Body of pancreas (tissue), 4 donors: Measurements from ENCODE around the gene CLK3. TPM values are rescaled to one million over a fixed set of nuclear protein-coding genes. Genes with fewer than 3 reads are reported as not detected.

ENCODE experiments used
- ATAC-seq: fragments of 150-250 bp; one replicate; pipeline ENCODE4 v1.9.1; 2016
- DNase-seq, 4 donors: peaks; one replicate each; pipeline ENCODE4 v3.0.0-alpha.2; 2019
- H3K27ac ChIP-seq, 4 donors: fragments of 200-600 bp; sonication (generic); 1 replicate in 3 of 4; 2 replicates in 1 of 4; pipeline versions ENCODE4 v1.5.1 to v1.6.1; 2016 to 2019; ENCODE audit warnings: mild to moderate bottlenecking in 1 of 4, mixed read lengths in 1 of 4, moderate library complexity in 1 of 4
- H3K27me3 ChIP-seq, 2 donors: fragments of 200-600 bp; sonication (generic); one replicate each; pipeline ENCODE4 v1.6.0; 2016; ENCODE audit warnings: mild to moderate bottlenecking in 1 of 2
- H3K36me3 ChIP-seq, 2 donors: fragments of 200-600 bp; sonication (generic); replicated peaks in 1 of 2; 2 replicates each; pipeline ENCODE4 v1.5.1; 2016; ENCODE audit warnings: low read depth in 2 of 2; ENCODE audit not compliant: insufficient read depth in 1 of 2
- H3K4me1 ChIP-seq: fragments of 200-600 bp; sonication (generic); one replicate; pipeline ENCODE4 v1.6.0; 2016
- H3K4me3 ChIP-seq, 2 donors: fragments of 200-600 bp; sonication (generic); 1 replicate in 1 of 2; 2 replicates in 1 of 2; pipeline ENCODE4 v1.5.1; 2016 to 2019
- H3K9me3 ChIP-seq, 3 donors: fragments of 200-600 bp; sonication (generic); 1 replicate in 2 of 3; 2 replicates in 1 of 3; pipeline ENCODE4 v1.5.1; 2016
- CTCF ChIP-seq, 7 experiments: fragments of 450-650 bp in 4 of 7; fragments of 200-600 bp in 3 of 7; sonication (generic) in 3 of 7; IDR thresholded peaks; one replicate each; pipeline ENCODE4 v1.5.1; 2016 to 2019; ENCODE audit warnings: antibody characterized with exemption in 7 of 7
- POLR2A ChIP-seq, 3 donors: fragments of 450-650 bp; IDR thresholded peaks; one replicate each; pipeline ENCODE4 v1.6.1; 2016; ENCODE audit warnings: antibody characterized with exemption in 3 of 3, mild to moderate bottlenecking in 2 of 3
- WGBS, 2 donors: methylation state at CpG; one replicate each; pipeline ENCODE4 v1.1.5; 2017; 5-methylcytosine and 5-hydroxymethylcytosine counted together
- intact Hi-C: fragments of 100-400 bp; cut with DNase I; formaldehyde crosslinking; loops from one replicate; pipeline ENCODE4 v1.15.1; 2023
- total RNA-seq, 2 donors: library from RNA; depleted of rRNA; stranded (reverse); fragments of >200 nt; gene quantifications; one replicate each; pipeline ENCODE4 v1.1.0, GENCODE V29; 2016

Gene CLK3
- 100 to 1,000 TPM in 1 of 2 donors, 10 to 100 TPM in 1; 48.0 to 126 TPM for total RNA-seq

- Histone ChIP-seq H3K27ac (peak within 1 kb of the TSS; percentile 95 to 98 (median 98)), H3K9me3 (no peaks in the 10 kb centered on the region), H3K4me1 (peaks cover 48% of the 10 kb centered on the region), H3K36me3 (peaks cover 0 to 8% of the 10 kb centered on the region in 2 donors), H3K27me3 (no peaks in the 10 kb centered on the region), H3K4me3 (peak within 1 kb of the TSS; percentile 63 to 95)
- WGBS, 2 donors, result 0% methylated on average over 6 to 63 of the region's 91 CpGs
- DNase-seq (peak; percentile 96 to 97 (median 96)), ATAC-seq (peak; percentile 91)
- TF ChIP-seq POLR2A (IDR thresholded peaks at IDR 0.05) (peak; percentile 70 to 89 (median 81)), CTCF (IDR thresholded peaks at IDR 0.05) (peak in 1 of 7 experiments; percentile 9)
- intact Hi-C loops, result no loop called here
These were observed at the start of gene CLK3 for GRCh38 chr15:74615508-74616365. CLK3 (plus strand) TSS chr15:74615836; CDS start chr15:74619197, 3,361 bp downstream.

GRCh38 chr15:74568594-74568993 is 47.0 kb upstream of the CLK3 start:
- no peak overlapping the region for H3K27ac ChIP-seq
- H3K4me1 ChIP-seq, result no peaks in the 10 kb centered on the region
- DNase-seq, result no peak
- intact Hi-C loops, result no loop called here
- no peak for ATAC-seq
- no peaks in the 10 kb centered on the region for H3K36me3 ChIP-seq
- no peaks in the 10 kb centered on the region for H3K27me3 ChIP-seq
- TF ChIP-seq CTCF (IDR thresholded peaks at IDR 0.05) (no peak), POLR2A (IDR thresholded peaks at IDR 0.05) (no peak)
- no peak overlapping the region for H3K4me3 ChIP-seq
- no peaks in the 10 kb centered on the region for H3K9me3 ChIP-seq
- WGBS, 2 donors, result 57 to 71% methylated on average over 1 of the region's 1 CpG

GRCh38 chr15:74569731-74570070 is 45.9 kb upstream of the CLK3 start:
- Histone ChIP-seq H3K4me1 (no peaks in the 10 kb centered on the region), H3K4me3 (no peak overlapping the region), H3K27ac (no peak overlapping the region), H3K36me3 (no peaks in the 10 kb centered on the region), H3K27me3 (no peaks in the 10 kb centered on the region), H3K9me3 (no peaks in the 10 kb centered on the region)
- ATAC-seq (no peak), DNase-seq (no peak)
- 82 to 87% methylated on average over 4 of the region's 4 CpGs for WGBS, 2 donors
- TF ChIP-seq POLR2A (IDR thresholded peaks at IDR 0.05), result no peak
- no peak for TF ChIP-seq CTCF (IDR thresholded peaks at IDR 0.05)
- intact Hi-C loops, result no loop called here

- no peak for DNase-seq
- 89 to 90% methylated on average over 3 of the region's 3 CpGs for WGBS, 2 donors
- H3K27ac ChIP-seq, result no peak overlapping the region
- intact Hi-C loops, result no loop called here
- H3K9me3 ChIP-seq, result no peaks in the 10 kb centered on the region
- TF ChIP-seq CTCF (IDR thresholded peaks at IDR 0.05), result no peak
- TF ChIP-seq POLR2A (IDR thresholded peaks at IDR 0.05), result no peak
- no peak overlapping the region for H3K4me3 ChIP-seq
- H3K27me3 ChIP-seq, result no peaks in the 10 kb centered on the region
- no peaks in the 10 kb centered on the region for H3K4me1 ChIP-seq
- ATAC-seq, result no peak
- no peaks in the 10 kb centered on the region for H3K36me3 ChIP-seq
These were observed 44.4 kb upstream of the CLK3 start for GRCh38 chr15:74571191-74571590.

- no peaks in the 10 kb centered on the region for H3K36me3 ChIP-seq
These were observed 41.6 kb upstream of the CLK3 start for GRCh38 chr15:74573987-74574386.

More at GRCh38 chr15:74573987-74574386, 41.6 kb upstream of the CLK3 start:
- H3K27ac ChIP-seq, result no peak overlapping the region
- WGBS, 2 donors, result 95 to 98% methylated on average over 4 of the region's 4 CpGs
- no peak for ATAC-seq
- intact Hi-C loops, result no loop called here
- no peak overlapping the region for H3K4me3 ChIP-seq
- no peaks in the 10 kb centered on the region for H3K27me3 ChIP-seq
- H3K4me1 ChIP-seq, result no peaks in the 10 kb centered on the region
- TF ChIP-seq CTCF (IDR thresholded peaks at IDR 0.05) (no peak), POLR2A (IDR thresholded peaks at IDR 0.05) (no peak)
- no peak for DNase-seq
- H3K9me3 ChIP-seq, result no peaks in the 10 kb centered on the region
